ENCODE data around the gene INPP5E.

The INPP5E gene

DNA sequence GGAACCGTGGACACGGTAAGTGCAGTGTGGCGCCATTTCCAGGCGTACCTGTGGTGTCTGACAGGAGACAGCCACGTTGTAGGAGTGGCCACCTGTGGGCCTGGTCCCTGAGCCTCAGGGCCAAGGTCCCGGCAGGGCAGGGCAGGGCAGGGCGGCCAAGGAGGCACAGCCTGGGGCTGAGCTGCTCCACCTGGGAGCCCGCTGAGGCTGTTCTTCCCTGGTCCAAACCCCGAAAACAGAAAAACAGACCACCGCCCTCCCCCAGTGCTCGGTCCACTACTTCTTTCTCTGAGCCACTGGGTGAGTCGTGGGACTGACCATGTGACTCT, 20.6 kb downstream of the INPP5E start:
- TF ChIP-seq FOXP2 (optimal IDR thresholded peaks at IDR 0.05; ENCODE audit: borderline replicate concordance, extremely low read depth, extremely low read length, insufficient read depth) (no peak), POLR2AphosphoS5 (IDR thresholded peaks at IDR 0.05; ENCODE audit: low read depth, low read length) (no peak), SIN3A (IDR thresholded peaks at IDR 0.05; ENCODE audit: borderline replicate concordance, insufficient read depth, low read length) (no peak), TAF1 (IDR thresholded peaks at IDR 0.05; ENCODE audit: borderline replicate concordance, insufficient read depth, low read length) (no peak)
- TF ChIP-seq, protein P1, sequence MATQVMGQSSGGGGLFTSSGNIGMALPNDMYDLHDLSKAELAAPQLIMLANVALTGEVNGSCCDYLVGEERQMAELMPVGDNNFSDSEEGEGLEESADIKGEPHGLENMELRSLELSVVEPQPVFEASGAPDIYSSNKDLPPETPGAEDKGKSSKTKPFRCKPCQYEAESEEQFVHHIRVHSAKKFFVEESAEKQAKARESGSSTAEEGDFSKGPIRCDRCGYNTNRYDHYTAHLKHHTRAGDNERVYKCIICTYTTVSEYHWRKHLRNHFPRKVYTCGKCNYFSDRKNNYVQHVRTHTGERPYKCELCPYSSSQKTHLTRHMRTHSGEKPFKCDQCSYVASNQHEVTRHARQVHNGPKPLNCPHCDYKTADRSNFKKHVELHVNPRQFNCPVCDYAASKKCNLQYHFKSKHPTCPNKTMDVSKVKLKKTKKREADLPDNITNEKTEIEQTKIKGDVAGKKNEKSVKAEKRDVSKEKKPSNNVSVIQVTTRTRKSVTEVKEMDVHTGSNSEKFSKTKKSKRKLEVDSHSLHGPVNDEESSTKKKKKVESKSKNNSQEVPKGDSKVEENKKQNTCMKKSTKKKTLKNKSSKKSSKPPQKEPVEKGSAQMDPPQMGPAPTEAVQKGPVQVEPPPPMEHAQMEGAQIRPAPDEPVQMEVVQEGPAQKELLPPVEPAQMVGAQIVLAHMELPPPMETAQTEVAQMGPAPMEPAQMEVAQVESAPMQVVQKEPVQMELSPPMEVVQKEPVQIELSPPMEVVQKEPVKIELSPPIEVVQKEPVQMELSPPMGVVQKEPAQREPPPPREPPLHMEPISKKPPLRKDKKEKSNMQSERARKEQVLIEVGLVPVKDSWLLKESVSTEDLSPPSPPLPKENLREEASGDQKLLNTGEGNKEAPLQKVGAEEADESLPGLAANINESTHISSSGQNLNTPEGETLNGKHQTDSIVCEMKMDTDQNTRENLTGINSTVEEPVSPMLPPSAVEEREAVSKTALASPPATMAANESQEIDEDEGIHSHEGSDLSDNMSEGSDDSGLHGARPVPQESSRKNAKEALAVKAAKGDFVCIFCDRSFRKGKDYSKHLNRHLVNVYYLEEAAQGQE (IDR thresholded peaks at IDR 0.05; ENCODE audit: insufficient read depth in 1 of 2, low read depth in 2 of 2, low read length in 2 of 2) = no peak

DNA sequence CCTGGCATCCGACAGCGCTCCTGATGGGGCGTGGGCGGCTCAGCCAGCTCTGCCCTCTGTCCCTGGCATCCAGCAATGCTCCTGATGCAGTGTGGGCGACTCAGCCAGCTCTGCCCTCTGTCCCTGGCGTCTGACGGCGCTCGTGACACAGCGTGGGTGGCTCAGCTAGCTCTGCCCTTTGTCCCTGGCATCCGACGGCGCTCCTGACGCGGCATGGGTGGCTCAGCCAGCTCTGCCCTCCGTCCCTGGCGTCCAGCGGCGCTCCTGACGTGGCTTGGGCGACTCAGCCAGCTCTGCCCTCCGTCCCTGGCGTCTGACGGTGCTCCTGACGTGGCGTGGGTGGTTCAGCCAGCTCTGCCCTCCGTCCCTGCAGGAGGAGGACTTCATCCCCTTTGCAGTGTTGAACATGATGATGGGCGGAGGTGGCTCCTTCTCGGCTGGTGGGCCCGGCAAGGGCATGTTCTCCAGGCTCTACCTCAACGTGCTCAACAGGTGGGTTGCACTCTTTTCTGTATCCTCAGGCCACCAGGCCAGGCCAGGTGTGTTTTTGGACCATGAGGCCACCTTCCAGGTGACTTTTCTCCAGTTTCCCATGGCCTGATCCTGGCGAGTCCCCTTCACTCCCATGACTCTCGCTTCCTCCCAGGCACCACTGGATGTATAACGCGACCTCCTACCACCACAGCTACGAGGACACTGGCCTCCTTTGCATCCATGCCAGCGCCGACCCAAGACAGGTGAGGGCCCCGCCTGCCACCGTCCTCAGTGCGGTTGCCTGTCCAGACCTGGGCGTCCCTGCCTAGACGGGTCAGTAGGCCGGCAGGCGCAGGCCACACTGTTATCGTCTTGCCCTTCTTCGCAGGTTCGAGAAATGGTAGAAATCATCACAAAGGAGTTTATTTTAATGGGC, 21.2 kb downstream of the INPP5E start:
- TF ChIP-seq FOXP2 (optimal IDR thresholded peaks at IDR 0.05; ENCODE audit: borderline replicate concordance, extremely low read depth, extremely low read length, insufficient read depth) = no peak
- TF ChIP-seq SIN3A (IDR thresholded peaks at IDR 0.05; ENCODE audit: borderline replicate concordance, insufficient read depth, low read length) = no peak
- TF ChIP-seq, protein P1 (IDR thresholded peaks at IDR 0.05; ENCODE audit: insufficient read depth in 1 of 2, low read depth in 2 of 2, low read length in 2 of 2) = no peak

DNA sequence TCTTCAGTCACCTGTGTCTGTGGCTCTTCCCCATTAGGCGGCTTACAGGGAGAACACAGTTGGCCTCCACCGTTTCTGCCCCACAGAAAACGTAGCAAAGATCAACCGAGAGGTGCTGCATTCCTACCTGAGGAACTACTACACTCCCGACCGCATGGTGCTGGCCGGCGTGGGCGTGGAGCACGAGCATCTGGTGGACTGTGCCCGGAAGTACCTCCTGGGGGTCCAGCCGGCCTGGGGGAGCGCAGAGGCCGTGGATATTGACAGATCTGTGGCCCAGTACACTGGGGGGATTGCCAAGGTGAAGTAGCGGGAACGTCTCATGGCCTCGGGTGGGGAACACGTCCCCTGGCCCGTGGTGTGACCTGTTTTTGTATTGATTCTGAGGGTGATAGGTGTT, 22.7 kb downstream of the INPP5E start:
- TF ChIP-seq, protein P1 (IDR thresholded peaks at IDR 0.05; ENCODE audit: insufficient read depth in 1 of 2, low read depth in 2 of 2, low read length in 2 of 2) = no peak
- TF ChIP-seq FOXP2 (optimal IDR thresholded peaks at IDR 0.05; ENCODE audit: borderline replicate concordance, extremely low read depth, extremely low read length, insufficient read depth) (no peak), POLR2AphosphoS5 (IDR thresholded peaks at IDR 0.05; ENCODE audit: low read depth, low read length) (no peak), TAF1 (IDR thresholded peaks at IDR 0.05; ENCODE audit: borderline replicate concordance, insufficient read depth, low read length) (no peak), SIN3A (IDR thresholded peaks at IDR 0.05; ENCODE audit: borderline replicate concordance, insufficient read depth, low read length) (no peak)

DNA sequence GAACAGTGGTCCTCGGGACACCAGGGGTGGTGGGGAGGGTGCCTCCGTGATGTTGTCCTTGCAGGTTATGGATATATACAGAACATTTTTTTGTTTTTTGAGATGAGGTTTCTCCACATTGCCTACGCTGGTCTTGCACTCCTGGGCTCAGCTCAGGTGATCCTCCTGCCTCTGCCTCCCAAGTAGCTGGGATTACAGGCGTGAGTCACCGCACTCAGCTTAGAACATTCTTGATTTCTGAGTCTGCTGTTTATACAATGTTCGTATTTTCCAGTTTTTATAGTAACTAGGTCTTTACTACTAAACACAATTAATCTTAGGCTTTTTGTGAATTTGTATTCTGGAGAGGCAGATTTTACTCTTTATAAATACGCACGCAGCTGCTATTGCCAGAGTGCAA, 23.2 kb downstream of the INPP5E start:
- no peak for TF ChIP-seq SIN3A (IDR thresholded peaks at IDR 0.05; ENCODE audit: borderline replicate concordance, insufficient read depth, low read length)
- no peak for TF ChIP-seq TAF1 (IDR thresholded peaks at IDR 0.05; ENCODE audit: borderline replicate concordance, insufficient read depth, low read length)
- no peak for TF ChIP-seq FOXP2 (optimal IDR thresholded peaks at IDR 0.05; ENCODE audit: borderline replicate concordance, extremely low read depth, extremely low read length, insufficient read depth)
- TF ChIP-seq, protein P1 (IDR thresholded peaks at IDR 0.05; ENCODE audit: insufficient read depth in 1 of 2, low read depth in 2 of 2, low read length in 2 of 2) = no peak
